Epithelial cell of proximal tubule (primary cell): ENCODE measurements around the gene DIPK1B. TPM values are rescaled to one million over a fixed set of nuclear protein-coding genes. Genes with fewer than 3 reads are reported as not detected.

Source experiments
- DNase-seq: peaks from one replicate; pipeline ENCODE4 v3.0.0-alpha.2; 2011; ENCODE audit warnings: low read depth
- H3K4me3 ChIP-seq: 2 replicates; pipeline ENCODE4 v1.5.1; 2011; ENCODE audit warnings: low read depth, mild to moderate bottlenecking, low read length
- total RNA-seq: library from RNA; depleted of rRNA; stranded (reverse); fragments of >200 nt; gene quantifications from 2 replicates; pipeline ENCODE4 v1.2.3, GENCODE V29; 2015
- TF ChIP-seq, protein P1 (sequence below): conservative IDR thresholded peaks from 2 replicates; pipeline ENCODE4 v1.5.1; 2012; ENCODE audit warnings: low read depth, mild to moderate bottlenecking, low read length

The DIPK1B gene
- total RNA-seq, 1 donor from 2014 or later = 20.3 TPM

DNA sequence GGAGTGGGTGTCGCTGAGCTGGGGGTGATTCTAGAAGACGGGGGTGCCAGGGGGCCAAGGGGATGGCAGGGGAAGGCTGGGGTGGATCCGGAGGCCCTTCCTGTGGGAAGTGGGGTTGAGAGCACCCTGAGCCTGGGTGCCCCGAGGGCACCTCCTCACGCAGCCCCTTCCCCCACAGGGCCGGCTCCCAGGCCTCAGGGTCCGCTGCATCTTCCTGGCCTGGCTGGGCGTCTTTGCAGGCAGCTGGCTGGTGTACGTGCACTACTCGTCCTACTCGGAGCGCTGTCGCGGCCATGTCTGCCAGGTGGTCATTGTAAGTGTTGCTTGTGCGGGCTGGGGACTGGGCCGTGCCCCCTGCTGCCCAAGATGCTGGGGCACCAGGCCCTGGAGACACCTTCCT lies 5.0 kb downstream of the DIPK1B start:
- DNase-seq = no peak
- H3K4me3 ChIP-seq = no peak overlapping the region
- TF ChIP-seq, protein P1, sequence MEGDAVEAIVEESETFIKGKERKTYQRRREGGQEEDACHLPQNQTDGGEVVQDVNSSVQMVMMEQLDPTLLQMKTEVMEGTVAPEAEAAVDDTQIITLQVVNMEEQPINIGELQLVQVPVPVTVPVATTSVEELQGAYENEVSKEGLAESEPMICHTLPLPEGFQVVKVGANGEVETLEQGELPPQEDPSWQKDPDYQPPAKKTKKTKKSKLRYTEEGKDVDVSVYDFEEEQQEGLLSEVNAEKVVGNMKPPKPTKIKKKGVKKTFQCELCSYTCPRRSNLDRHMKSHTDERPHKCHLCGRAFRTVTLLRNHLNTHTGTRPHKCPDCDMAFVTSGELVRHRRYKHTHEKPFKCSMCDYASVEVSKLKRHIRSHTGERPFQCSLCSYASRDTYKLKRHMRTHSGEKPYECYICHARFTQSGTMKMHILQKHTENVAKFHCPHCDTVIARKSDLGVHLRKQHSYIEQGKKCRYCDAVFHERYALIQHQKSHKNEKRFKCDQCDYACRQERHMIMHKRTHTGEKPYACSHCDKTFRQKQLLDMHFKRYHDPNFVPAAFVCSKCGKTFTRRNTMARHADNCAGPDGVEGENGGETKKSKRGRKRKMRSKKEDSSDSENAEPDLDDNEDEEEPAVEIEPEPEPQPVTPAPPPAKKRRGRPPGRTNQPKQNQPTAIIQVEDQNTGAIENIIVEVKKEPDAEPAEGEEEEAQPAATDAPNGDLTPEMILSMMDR = no peak

DNA sequence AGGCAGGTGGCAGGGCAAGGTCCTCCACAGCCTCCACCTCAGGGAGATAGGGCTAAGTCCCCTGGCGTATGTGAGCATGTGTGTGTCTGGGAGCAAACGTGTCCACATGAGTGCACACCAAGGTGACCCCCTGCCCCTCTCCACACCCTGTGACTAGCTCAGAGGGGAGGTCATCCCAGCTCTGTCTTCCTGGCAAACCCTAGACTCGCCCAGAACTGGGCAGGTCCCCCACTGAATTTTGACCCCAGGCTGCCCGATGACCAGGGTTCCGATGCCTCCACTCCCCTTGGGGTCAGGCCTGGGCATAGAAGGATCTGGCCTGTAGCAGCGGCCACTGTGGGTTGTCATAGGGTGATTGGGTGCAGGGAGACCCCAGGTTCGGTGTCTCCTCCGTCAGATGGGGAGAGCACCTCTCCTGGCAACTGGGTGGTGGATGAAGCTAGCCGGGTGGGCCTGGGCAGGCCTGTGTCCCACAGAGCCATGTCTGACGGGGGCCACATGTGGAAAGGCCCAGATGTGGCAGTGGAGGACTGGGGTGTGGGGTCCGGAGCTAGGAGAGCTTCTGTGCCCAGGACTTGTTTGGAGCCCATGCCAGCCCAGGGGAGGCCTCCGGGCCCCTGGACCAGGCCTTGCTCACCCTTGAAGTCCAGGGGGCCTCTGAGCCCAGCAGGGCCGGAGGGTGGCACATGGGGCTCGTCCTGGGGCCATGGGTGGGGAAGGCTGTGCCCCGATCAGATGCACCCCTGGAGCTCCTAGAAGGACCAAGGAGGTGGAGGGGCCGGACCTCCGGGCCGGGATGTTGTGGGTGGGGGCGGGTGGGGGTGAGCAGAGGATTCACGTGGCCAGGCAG lies 6.2 kb downstream of the DIPK1B start:
- DNase-seq = no peak
- H3K4me3 ChIP-seq = no peak overlapping the region
- TF ChIP-seq, protein P1 = no peak

DNA sequence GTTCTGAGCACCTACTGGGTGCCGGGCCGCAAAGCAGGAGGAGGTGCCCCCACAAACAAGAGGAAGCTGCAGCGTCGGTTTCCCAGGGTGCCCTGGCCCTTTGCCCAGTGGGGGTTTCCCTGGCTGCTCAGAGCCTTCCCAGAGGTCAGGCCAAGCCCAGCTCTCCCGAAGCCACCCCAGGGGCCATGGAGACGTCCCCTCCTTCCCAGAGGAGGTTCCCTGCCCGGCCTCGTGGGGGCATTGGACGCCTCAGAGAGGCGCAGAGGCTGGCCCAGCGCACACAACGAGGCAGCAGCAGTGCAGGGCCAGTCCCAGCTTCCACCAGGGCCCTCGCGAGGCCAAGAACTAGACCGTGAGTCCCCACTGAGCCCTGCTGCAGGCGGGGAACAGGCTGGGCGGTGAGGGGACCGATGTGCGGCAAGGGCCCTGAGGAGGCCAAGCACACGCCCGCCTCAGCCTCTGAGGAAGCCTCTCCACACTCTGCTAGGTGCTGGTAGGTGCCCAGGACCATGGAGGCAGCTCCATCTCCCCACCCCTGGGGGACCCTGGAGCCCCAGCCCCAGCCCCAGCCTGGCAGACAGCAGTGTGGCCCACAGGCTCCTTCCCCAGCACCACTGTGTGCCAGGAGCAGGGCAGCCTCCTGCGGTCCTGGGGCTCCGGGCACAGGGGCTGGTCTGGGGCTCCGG lies 7.0 kb downstream of the DIPK1B start:
- DNase-seq = no peak
- TF ChIP-seq, protein P1 = no peak
- no peak overlapping the region for H3K4me3 ChIP-seq

DNA sequence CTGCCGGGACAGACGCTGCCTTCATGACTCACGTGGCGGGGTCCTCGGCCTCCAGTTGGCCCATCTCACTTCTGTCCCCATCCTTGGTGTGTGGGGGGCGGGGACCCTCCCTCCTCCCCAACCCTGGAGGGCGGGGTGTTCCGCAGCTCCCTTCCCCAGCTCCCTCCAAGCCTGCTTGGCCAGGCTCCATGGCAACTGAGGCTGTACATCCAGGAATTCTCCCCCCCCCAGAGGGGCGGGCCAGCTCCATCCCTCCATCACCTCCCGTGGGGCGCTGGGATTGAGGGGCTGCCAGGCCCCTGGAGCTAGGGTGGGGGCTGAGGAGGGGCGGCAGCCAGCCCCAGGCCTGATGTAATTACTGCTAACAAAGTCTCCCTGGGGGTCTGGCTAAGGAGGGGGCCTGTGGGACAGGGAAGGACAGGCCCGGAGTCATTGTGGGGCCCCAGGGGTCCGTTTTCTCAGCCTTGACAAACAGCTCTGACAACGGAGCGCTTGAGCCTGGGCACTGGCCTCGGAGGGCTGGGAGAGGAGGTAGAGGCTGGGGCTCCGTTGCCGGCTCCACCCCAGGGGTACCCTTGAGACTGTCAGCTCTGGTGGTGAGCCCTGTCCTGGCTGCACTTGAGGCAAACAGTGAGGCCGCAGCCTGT lies 8.0 kb downstream of the DIPK1B start:
- TF ChIP-seq, protein P1 = no peak
- no peak for DNase-seq
- H3K4me3 ChIP-seq = no peak overlapping the region

DNA sequence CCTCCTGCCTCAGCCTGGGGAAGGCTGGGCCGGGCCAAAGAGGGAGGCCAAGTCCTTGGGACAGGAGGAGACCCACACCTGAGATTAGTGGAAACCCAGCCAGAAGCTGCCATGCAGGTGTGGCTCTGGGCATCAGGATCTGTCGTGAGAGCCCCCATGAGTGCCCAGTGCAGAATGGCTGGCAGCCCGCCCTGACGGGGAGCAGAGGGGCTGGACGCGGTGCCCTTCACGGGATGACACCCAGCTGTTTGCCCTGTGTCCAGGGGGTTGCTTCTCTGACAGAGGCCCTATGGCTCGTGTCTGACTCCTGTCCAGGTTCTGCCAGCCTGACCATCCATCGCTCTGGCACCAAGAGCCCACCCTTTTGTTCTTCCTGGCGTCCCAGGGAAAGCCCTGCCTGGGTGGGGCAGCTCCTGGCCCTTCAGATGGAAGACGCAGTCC lies 8.5 kb downstream of the DIPK1B start:
- DNase-seq = no peak
- TF ChIP-seq, protein P1 = no peak
- no peak overlapping the region for H3K4me3 ChIP-seq

DNA sequence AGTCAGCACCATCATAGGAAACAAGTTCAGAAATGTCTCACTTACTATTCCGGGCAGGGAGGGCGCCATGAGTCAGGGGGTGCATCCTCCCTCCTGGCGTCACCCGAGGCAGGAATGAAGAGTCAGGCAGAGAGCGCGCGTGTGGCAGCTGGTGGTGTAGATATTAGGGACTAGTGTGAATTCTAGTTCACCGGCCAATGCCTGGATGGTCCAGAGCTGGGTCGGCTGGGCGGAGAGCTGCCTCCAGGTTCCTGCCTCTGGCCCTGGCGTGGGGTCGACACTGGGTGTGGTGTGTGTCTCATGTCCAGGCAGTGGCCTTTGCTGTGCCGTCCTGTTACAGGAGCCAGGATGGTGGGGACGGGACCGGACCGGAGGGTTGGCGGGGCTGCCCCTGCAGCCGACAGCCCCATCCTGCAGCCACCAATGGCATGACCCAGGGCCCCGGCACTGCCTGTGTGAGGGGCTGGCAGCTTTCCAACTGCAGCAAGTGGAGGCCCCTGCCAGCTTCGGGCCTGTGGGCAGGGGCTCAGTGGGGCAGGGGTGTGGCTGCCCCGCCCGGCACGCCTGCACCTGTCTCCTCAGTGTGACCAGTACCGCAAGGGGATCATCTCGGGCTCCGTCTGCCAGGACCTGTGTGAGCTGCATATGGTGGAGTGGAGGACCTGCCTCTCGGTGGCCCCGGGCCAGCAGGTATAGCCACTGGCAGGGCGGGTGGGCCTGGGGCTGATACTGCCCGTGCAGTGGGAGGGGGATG lies 9.1 kb downstream of the DIPK1B start:
- TF ChIP-seq, protein P1 = no peak
- DNase-seq = no peak
- H3K4me3 ChIP-seq = no peak overlapping the region
